ENCODE results near the gene CC2D2A. TPM values are rescaled to one million over a fixed set of nuclear protein-coding genes. Genes with fewer than 3 reads are reported as not detected.

Gene CC2D2A
- total RNA-seq, 1 experiment from 2014 or later, result 3.6 TPM

DNA sequence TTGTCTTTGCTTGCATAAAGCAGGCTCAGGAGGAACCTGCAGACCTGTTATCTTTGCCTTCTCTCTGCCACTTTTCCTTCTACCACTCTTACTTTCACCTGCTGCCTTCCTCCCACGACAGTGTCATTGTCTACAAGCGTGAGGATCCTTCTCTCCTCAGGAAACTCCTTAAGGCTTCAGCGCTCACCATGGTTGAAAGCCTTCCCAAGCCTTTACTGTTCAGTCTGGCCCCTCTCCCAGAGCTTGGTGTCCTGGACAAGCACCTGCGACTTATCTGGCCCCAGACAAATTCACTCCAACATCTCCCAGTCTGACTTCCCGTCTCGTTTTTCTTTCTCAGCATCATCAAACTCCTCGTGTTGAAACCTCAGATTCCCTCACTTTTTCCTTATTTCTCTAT is 31.0 kb downstream of the CC2D2A start:
- Histone ChIP-seq H3K9me3 (ENCODE audit: control insufficient read depth, insufficient read depth, low read depth, low read length) (no peaks in the 10 kb centered on the region), H3K27ac (ENCODE audit: low read length) (no peak overlapping the region), H3K36me3 (ENCODE audit: control insufficient read depth, insufficient read depth, low read length) (no peaks in the 10 kb centered on the region), H3K4me1 (ENCODE audit: control insufficient read depth, insufficient read depth, low read length) (no peaks in the 10 kb centered on the region), H3K4me3 (ENCODE audit: low read depth in 2 of 2, low read length in 2 of 2) (no peak overlapping the region), H3K27me3 (ENCODE audit: control insufficient read depth, insufficient read depth, low read length) (no peaks in the 10 kb centered on the region)
- ATAC-seq (no peak), DNase-seq (ENCODE audit: low read depth, low spot score) (no peak)
- no TSS peak for BruUV-seq (replicated peaks)
- in situ Hi-C loops (cut with HindIII; ENCODE audit: low pct_unique_long_range_greater_than_20kb, low sequenced_read_pairs) (no loop called here), intact Hi-C loops (cut with micrococcal nuclease; ENCODE audit: unreplicated experiment) (no loop called here)
- TF ChIP-seq, protein P1, sequence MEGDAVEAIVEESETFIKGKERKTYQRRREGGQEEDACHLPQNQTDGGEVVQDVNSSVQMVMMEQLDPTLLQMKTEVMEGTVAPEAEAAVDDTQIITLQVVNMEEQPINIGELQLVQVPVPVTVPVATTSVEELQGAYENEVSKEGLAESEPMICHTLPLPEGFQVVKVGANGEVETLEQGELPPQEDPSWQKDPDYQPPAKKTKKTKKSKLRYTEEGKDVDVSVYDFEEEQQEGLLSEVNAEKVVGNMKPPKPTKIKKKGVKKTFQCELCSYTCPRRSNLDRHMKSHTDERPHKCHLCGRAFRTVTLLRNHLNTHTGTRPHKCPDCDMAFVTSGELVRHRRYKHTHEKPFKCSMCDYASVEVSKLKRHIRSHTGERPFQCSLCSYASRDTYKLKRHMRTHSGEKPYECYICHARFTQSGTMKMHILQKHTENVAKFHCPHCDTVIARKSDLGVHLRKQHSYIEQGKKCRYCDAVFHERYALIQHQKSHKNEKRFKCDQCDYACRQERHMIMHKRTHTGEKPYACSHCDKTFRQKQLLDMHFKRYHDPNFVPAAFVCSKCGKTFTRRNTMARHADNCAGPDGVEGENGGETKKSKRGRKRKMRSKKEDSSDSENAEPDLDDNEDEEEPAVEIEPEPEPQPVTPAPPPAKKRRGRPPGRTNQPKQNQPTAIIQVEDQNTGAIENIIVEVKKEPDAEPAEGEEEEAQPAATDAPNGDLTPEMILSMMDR (IDR thresholded peaks at IDR 0.05), result no peak
- TF ChIP-seq REST (IDR thresholded peaks at IDR 0.05; ENCODE audit: insufficient read depth in 1 of 2, low read depth in 2 of 2, low read length in 1 of 2), result no peak
- no peak for TF ChIP-seq POLR2AphosphoS5 (IDR thresholded peaks at IDR 0.05; ENCODE audit: low read depth, low read length)
- no peak for TF ChIP-seq TCF7L2 (IDR thresholded peaks at IDR 0.05; ENCODE audit: low read depth, low read length)
- TF ChIP-seq SIN3A (IDR thresholded peaks at IDR 0.05; ENCODE audit: borderline replicate concordance, insufficient read depth, low read depth, low read length), result no peak
- POLR2A ChIA-PET, result no interaction called here
- CTCF ChIA-PET, result interaction anchor here (0.6 kb wide), 1 partner anchor 150 kb away, joined by 4 read pairs; no protein-coding TSS in a partner anchor

DNA sequence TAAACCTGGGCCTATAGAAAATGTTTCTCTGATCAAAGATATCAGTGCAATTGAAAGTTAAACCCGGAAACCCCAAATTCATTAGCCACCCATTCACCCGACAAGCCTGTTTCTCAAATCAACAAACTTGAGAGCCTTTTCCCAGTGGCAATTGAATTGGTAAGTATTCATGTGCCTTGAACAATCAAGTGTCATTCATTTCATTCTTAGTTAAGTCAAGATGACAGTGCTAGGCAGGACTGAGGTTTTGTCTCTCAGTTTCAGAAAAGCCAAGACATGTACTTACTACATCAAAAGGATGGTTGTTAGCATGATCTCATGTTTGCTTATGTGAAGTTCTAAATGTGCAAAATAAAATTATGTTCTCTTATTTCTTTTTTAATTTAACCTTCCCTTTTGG is 32.3 kb downstream of the CC2D2A start:
- CTCF ChIA-PET, result no interaction called here
- POLR2A ChIA-PET, result no interaction called here
- intact Hi-C loops (cut with micrococcal nuclease; ENCODE audit: unreplicated experiment), result no loop called here

More for the DNA sequence above, 32.3 kb downstream of the CC2D2A start:
- DNase-seq (ENCODE audit: low read depth, low spot score) (no peak), ATAC-seq (no peak)
- in situ Hi-C loops (cut with HindIII; ENCODE audit: low pct_unique_long_range_greater_than_20kb, low sequenced_read_pairs), result no loop called here
- TF ChIP-seq, protein P1 (IDR thresholded peaks at IDR 0.05), result no peak
- TF ChIP-seq REST (IDR thresholded peaks at IDR 0.05; ENCODE audit: insufficient read depth in 1 of 2, low read depth in 2 of 2, low read length in 1 of 2), result no peak
- no peak for TF ChIP-seq TCF7L2 (IDR thresholded peaks at IDR 0.05; ENCODE audit: low read depth, low read length)
- no peak for TF ChIP-seq POLR2AphosphoS5 (IDR thresholded peaks at IDR 0.05; ENCODE audit: low read depth, low read length)
- no peak for TF ChIP-seq SIN3A (IDR thresholded peaks at IDR 0.05; ENCODE audit: borderline replicate concordance, insufficient read depth, low read depth, low read length)
- Histone ChIP-seq H3K27me3 (ENCODE audit: control insufficient read depth, insufficient read depth, low read length) (no peaks in the 10 kb centered on the region), H3K4me3 (ENCODE audit: low read depth in 2 of 2, low read length in 2 of 2) (no peak overlapping the region), H3K27ac (ENCODE audit: low read length) (no peak overlapping the region), H3K9me3 (ENCODE audit: control insufficient read depth, insufficient read depth, low read depth, low read length) (no peaks in the 10 kb centered on the region), H3K36me3 (ENCODE audit: control insufficient read depth, insufficient read depth, low read length) (no peaks in the 10 kb centered on the region), H3K4me1 (ENCODE audit: control insufficient read depth, insufficient read depth, low read length) (no peaks in the 10 kb centered on the region)
- no TSS peak for BruUV-seq (replicated peaks)

Data from Panc1 (cell line).